NCI-H1417 (cell line): ENCODE results near the gene EIF4A2.
"Not testable (repeated sequence)": the region's sequence is repeated elsewhere in the genome, so short reads cannot be mapped to it uniquely, and the experiment has no call there.

ENCODE experiments used
- DNase-seq, 3 experiments: peaks; one replicate each; lab custom pipeline; 2025; lab: John Stamatoyannopoulos, UW

EIF4A2 gene

DNA sequence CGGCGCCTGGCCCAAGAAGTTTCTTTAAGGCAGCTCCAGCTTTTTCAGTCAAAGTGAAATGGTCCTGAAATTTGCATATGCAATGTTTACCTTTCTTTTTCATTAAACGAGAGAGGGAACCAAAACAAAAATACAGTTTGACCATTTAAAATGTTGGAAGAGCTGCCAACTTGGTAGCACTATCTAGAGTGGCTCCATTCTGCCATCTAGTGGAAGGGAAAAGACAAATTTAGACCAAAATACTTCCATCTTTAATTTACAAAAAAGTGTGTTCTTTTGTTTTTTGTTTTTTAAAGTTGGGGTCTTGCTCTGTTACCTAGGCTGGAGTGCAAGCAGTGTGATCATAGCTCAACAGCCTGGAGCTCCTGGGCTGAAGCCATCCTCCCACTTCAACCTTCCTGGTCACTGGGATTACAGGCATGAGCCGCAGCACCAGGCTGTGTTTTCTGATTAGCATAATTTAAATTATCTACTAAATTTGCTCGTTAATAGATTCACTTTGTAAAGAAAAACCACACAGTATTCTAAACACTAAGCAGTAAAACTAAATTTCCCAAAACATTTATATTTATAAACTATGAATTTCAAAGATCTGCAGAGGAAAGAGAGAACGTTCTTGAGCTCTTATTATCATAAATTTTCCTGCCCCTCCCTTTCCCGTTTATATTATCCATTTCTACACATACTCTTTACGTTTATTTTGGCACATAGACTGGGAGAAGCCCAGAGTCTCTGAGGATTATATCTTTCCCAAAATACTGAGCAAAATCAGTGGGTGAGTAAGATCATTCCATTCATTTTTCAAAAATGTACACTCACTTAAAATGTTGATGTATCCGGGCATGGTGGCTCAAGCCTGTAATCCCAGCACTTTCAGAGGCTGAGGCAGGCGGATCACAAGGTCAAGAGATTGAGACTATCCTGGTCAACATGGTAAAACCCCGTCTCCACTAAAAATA, 38.3 kb downstream of the EIF4A2 start:
- peak; percentile 31 to 83 (median 76) for DNase-seq

DNA sequence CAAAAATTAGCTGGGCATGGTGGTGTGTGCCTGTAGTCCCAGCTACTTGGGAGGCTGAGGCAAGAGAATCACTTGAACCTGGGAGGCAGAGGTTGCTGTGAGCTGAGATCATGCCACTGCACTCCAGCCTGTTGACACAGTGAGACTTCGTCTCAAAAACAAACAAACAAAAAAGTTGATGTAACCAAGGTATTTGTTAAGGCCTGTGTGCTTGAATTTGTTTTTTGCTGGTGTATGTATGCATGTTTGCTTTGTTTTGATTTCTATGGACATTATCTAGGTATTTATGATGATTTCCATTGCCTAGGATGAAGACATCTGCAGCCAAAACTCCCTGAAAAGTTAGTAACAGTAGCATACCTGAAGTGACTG, 39.0 kb downstream of the EIF4A2 start:
- DNase-seq: not testable (repeated sequence)

DNA sequence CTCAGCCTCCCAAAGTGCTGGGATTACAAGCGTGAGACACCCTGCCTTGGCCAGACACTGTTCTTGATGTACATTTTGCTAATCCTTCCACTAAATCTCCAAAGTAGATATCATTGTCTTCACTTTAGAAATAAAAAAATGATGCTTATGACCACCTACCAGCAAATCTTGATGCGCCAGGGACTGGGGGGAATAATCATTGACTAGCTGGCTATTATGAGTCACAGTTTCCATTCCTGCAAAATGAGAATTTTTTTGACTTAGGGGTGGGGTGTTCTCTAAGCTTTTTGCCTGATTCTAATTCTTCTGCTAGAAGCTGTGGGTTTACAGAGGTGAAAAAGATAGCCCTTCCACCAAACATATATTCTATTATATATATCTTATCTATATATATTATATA, 40.0 kb downstream of the EIF4A2 start:
- peak in 2 of 3 experiments; percentile 19 to 49 for DNase-seq

DNA sequence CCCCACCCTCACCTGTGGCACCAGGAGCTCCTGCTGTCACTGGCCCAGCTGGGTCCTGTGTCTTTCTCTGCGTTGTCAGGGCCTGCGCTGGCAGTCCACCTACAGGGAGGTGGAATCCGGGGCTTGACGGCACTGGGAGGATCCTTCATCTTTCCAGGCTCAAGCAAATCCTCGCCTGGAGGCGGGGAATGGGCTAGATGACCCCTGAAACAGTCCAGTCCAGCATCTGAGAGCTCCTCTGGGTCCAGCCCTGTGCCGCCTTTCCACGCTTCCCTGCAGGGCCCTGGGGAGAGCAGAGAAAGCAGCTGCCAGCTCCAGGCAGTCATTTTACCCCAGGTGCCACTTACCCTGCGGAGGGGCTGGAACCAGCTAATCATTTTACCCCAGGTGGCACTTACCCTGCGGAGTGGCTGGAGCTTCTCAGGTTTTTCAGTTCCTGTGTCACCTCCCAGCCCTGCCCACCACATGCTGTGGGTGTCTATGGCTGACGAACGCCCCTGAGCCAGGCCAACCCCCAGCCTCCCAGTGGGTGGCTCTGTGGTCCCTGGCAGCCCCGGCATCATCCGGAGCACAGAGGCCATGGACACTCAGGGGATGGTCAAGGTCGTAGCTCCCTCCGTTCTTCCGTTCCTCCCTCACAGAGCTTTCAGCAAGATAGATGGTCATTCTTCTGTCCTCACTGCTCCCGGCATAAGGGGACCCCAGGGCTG, 41.2 kb downstream of the EIF4A2 start:
- DNase-seq: peak; percentile 22 to 100 (median 95)

DNA sequence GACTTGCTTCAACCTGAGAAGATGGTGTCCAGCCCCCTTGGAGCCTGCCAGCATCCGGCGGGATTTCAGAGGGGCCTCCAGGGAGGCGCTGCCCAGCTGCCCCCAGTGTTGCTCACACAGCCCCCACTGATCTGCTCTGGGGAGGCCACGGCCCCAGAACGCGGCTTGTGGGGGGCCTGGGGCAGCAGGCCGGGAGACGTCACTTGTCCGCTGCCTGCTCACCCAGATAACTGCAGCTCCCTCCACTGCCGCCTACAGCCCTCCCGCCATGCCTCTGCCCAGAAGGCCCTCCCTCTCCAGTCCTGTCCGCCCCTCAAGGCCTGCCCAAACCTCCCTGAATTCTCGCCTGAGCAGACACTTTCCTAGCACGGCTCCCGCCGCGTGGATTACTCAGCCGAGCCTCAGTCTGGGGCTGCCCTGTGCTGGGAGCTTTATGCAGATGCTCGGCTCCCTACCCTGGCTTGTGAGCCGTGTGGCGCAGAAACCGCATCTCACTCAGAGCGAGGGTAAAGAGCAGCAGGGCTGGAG, 42.0 kb downstream of the EIF4A2 start:
- DNase-seq: peak in 2 of 3 experiments; percentile 75 to 81

DNA sequence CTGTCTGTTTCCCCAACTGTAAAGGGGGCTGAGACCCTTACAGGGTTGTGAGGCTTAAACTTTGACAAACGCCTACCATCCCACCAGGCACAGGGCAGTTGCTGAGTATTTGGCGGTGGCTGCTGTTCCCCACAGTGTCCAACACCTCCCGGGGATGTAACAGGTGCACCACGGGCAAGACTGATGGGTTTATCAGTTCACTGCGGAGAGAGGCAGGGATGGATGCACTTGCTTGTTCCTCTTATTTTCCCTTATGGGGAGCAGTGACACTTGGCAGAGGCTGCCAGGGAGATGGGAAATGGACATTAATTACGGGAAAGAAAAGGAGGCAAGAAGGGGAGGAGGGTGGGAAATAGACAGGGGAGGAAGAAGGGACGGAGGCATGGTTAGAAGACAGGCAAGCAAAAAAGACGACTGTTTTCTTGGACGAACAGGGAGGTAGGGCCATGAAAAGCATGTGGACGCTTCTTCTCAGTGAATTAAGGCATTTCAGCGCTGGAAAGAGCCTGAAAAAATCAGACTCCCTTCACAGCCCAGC, 42.6 kb downstream of the EIF4A2 start:
- peak in 2 of 3 experiments; percentile 67 to 77 for DNase-seq

DNA sequence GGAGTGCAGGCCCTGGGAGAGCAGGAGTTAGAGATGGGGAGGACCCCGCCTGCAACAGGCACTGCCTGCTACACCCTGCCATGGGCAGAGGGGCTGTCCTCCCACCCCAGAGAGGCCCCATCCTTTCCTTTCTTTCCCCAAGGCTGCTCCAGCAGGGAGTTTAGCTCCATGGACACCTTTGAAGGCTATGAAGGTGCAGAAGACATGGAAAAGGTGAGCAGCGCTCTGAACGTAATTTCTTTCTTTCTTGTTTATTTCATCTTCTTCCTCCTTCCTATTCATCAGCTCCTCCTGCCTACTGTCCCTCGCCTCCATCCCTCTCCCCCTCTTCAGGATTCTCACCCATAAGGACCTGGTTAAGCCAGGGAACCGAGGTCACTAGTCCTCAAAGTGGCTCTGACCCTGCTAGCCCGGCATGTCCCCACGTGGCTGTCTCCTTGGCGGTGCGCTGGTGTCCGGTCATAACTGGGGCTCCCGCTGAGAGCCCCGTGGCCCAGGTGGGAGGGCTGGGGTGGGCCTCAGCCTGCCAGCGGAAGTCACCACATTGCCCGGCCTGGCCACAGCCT, 43.1 kb downstream of the EIF4A2 start:
- DNase-seq: peak in 1 of 3 experiments; percentile 72

DNA sequence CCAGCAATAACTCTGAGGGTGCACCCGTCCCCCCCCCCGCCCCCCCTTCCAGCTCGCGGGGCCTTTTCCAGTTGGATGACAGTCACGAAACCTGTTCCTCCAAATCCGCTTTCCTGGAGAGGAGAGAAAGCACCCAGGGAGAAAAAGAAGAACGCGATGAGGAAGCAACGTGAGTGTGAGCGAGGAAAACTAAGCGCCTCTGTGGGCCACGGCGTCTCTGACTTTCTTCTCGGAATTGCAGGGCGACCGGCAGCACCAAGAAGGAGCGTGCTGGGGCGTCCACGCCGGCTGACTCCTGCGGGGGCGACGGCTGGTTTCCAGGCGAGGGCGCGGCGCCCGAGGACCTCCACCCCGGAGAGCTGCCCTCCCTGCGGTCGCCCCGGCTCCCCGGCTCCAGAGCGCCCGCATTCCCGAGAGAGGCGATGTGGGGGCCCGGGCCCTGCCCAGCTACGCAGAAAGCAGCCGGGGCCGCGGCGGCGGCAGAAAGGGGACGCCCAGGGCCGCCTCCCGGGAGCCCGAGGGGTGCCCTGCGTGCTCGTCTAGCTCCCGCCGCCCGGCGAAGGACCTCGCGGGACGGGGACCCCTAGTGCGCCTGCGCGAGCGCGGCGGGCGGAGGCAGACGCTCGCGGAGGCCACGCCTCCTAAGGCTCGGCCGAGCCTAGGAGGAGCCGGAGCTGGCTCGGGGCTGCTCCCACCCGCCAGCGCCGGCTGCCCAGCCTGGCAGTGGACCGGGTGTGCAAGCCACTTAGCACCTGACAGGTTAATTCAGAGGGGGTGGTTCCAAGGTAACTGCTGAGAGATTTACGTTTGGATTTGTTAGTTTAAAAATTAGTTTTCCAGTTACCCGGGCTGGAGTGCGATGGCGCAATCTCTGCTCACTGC, 43.8 kb downstream of the EIF4A2 start:
- DNase-seq: peak; percentile 93 to 96 (median 94)

DNA sequence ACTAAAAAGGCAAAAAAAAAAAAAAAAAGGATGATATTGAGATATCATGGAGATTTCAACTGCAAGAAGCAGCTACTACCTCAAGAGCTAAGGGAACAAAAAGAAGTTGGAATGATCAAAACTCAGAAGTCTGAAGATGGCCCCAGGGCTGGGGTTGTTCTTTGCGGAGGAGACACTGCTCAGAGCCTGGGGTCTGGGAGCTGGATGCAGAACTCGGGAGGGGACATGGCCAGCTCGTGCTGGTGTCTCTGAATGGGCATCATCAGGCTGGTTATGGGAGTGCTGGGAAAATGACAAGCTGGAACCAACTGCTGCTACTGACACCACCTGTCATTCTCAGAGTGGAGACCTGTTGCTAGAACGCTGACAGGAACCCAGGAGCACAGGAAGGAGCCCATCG, 45.0 kb downstream of the EIF4A2 start:
- no peak for DNase-seq

DNA sequence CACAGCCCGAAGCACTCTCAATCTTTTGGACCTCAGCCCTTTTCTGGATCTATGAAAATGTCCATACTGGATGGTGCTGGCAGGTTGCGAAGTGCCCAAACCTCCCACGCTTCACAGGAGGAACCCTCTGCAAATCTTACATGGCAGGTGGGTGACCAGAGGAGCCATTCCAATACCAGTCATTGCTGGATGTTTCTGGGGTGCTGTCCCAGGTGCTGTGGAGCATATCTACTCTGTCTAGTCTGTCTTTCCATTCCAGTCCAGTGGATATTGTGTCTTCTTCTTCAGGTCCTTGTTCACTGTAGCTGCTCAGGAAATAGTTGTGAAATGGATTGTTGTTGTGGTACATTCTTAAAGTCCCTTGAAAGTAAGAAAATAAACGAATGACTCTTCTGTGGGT, 48.4 kb downstream of the EIF4A2 start:
- DNase-seq: no peak

DNA sequence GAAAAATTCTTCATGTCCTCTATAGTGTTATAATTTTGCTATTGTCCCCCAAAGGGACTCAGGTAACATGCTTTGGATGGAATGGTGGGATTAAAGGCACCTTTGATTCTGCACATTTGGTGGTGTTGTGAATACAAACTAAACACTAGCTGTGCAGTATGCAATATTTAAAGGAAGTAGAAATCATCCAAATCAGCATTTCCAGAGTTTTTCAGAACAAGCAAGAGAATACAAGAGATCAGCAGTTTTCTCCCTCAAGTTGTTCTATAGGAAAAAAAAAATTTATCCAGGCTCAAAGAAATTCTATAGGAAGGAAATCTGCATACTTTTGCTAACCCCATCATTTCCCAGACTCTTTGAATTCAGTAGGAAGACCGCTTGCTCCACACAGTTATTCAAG, 48.9 kb downstream of the EIF4A2 start:
- no peak for DNase-seq
